HepG2 (cell line): ENCODE data around the gene COPS6. TPM values are rescaled to one million over a fixed set of nuclear protein-coding genes. Genes with fewer than 3 reads are reported as not detected.

ENCODE experiments used
- GABPB1 ChIP-seq: IDR thresholded peaks from 2 replicates; pipeline ENCODE4 v1.6.1; 2016; ENCODE audit warnings: mild to moderate bottlenecking, missing genetic modification reagents, moderate library complexity, missing compliant biosample characterization
- GATAD2A ChIP-seq: IDR thresholded peaks from 2 replicates; pipeline ENCODE4 v1.6.1; 2016
- IRF2 ChIP-seq: IDR thresholded peaks from 2 replicates; pipeline ENCODE4 v1.6.1; 2018; ENCODE audit warnings: missing genetic modification reagents, missing compliant biosample characterization
- JARID2 ChIP-seq: sonication (generic); formaldehyde crosslinking; IDR thresholded peaks from 2 replicates; pipeline ENCODE4 v1.8.1; 2023; ENCODE audit warnings: missing genetic modification reagents, inconsistent platforms; ENCODE audit not compliant: insufficient replicate concordance
- MBD4 ChIP-seq: IDR thresholded peaks from 2 replicates; pipeline ENCODE4 v1.6.1; 2012; ENCODE audit warnings: low read length, inconsistent platforms, borderline replicate concordance
- MYNN ChIP-seq: sonication (generic); formaldehyde crosslinking; IDR thresholded peaks from 2 replicates; pipeline ENCODE4 v1.4.0; 2020; ENCODE audit warnings: mild to moderate bottlenecking, low read depth, missing genetic modification reagents
- NFRKB ChIP-seq: fragments of 450-650 bp; IDR thresholded peaks from 2 replicates; pipeline ENCODE4 v1.6.1; 2017
- PHF8 ChIP-seq: sonication (generic); formaldehyde crosslinking; IDR thresholded peaks from 2 replicates; pipeline ENCODE4 v1.5.0; 2020; ENCODE audit warnings: missing genetic modification reagents
- TAF1 ChIP-seq: sonication (generic); formaldehyde crosslinking; IDR thresholded peaks from 2 replicates; pipeline ENCODE4 v1.4.0; 2020; ENCODE audit warnings: missing genetic modification reagents
- TEAD2 ChIP-seq: sonication (generic); formaldehyde crosslinking; IDR thresholded peaks from 2 replicates; pipeline ENCODE4 v1.9.0; 2021; ENCODE audit warnings: missing genetic modification reagents
- TFDP2 ChIP-seq: sonication (generic); formaldehyde crosslinking; IDR thresholded peaks from 2 replicates; pipeline ENCODE4 v1.4.0; 2020; ENCODE audit warnings: missing genetic modification reagents
- XRCC5 ChIP-seq: fragments of 200-400 bp; formaldehyde crosslinking; optimal IDR thresholded peaks from 2 replicates; pipeline ENCODE3; 2017; ENCODE audit warnings: mild to moderate bottlenecking, low read length
- ZBTB33 ChIP-seq: sonication (generic); formaldehyde crosslinking; IDR thresholded peaks from 2 replicates; pipeline ENCODE4 v1.4.0; 2020; ENCODE audit warnings: missing genetic modification reagents
- ZNF280B ChIP-seq: sonication (generic); formaldehyde crosslinking; IDR thresholded peaks from 2 replicates; pipeline ENCODE4 v1.5.0; 2020; ENCODE audit warnings: missing genetic modification reagents, mild to moderate bottlenecking, borderline replicate concordance
- ZNF784 ChIP-seq: sonication (generic); formaldehyde crosslinking; IDR thresholded peaks from 2 replicates; pipeline ENCODE4 v1.5.1; 2020; ENCODE audit warnings: missing genetic modification reagents, mild to moderate bottlenecking, borderline replicate concordance
- polyA plus RNA-seq, 8 experiments: library from polyadenylated mRNA; depleted of rRNA in 3 of 8; stranded (reverse) in 7 of 8; unstranded in 1 of 8; fragments of >200 nt; fragmentation: Illumina TruSeq in 4 of 8; extraction: Trizol in 4 of 8; gene quantifications; 2 replicates each; pipeline versions ENCODE4 v1.2.1 to v1.2.3, GENCODE V29; 2011 to 2016; ENCODE audit warnings: low read depth in 4 of 8, missing spikeins in 1 of 8, mixed read lengths in 1 of 8; ENCODE audit not compliant: insufficient read depth in 1 of 8
- total RNA-seq, 5 experiments: library from RNA; depleted of rRNA; stranded (reverse); fragments of >200 nt; fragmentation: Illumina TruSeq; extraction: Trizol; gene quantifications; 2 replicates each; pipeline ENCODE4 v1.2.3, GENCODE V29; 2016; ENCODE audit warnings: low read depth in 1 of 5
- TF ChIP-seq, protein P1 (sequence below): IDR thresholded peaks from 2 replicates; pipeline ENCODE4 v1.6.1; 2016; ENCODE audit warnings: low read depth, borderline replicate concordance
- TF ChIP-seq, protein P2 (sequence below): sonication (generic); formaldehyde crosslinking; IDR thresholded peaks from 2 replicates; pipeline ENCODE4 v1.9.0; 2022; ENCODE audit warnings: missing genetic modification reagents, mild to moderate bottlenecking, borderline replicate concordance
- TF ChIP-seq, protein P3 (sequence below), 2 experiments: IDR thresholded peaks; 2 replicates each; pipeline ENCODE4 v1.6.1; 2011 to 2012; ENCODE audit warnings: low read length in 2 of 2, borderline replicate concordance in 1 of 2, low read depth in 1 of 2, mild to moderate bottlenecking in 1 of 2, moderate library complexity in 1 of 2

Gene COPS6
- total and polyA plus RNA-seq, 2 of the 13 experiments (the other 11 are each of a cell fraction or from before 2014, with no cell fraction given): 33.4 to 117 TPM

GRCh38 chr7:100100420-100101015 is 11.7 kb downstream of the COPS6 start (continued):
- TF ChIP-seq, protein P1, sequence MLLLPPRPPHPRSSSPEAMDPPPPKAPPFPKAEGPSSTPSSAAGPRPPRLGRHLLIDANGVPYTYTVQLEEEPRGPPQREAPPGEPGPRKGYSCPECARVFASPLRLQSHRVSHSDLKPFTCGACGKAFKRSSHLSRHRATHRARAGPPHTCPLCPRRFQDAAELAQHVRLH (CRISPR knock-in tag): 0 out of 2 replicates have a peak, but pooled peaks have one; percentile 59
- TF ChIP-seq NFRKB (no peak), MYNN (no peak), TFDP2 (CRISPR knock-in tag) (peak; percentile 89), ZNF784 (no peak), PHF8 (CRISPR knock-in tag) (peak; percentile 53; the same call in 1 of the 2 replicates), MBD4 (no peak), ZNF280B (CRISPR knock-in tag) (no peak), IRF2 (CRISPR knock-in tag) (peak; percentile 72), ZBTB33 (CRISPR knock-in tag) (peak; percentile 31), GABPB1 (CRISPR knock-in tag) (peak; percentile 94), TEAD2 (no peak), TAF1 (CRISPR knock-in tag) (no peak; the same call in 1 of the 2 replicates), JARID2 (CRISPR knock-in tag) (no peak), GATAD2A (CRISPR knock-in tag) (peak; percentile 44), XRCC5 (peak; percentile 88)
- TF ChIP-seq, protein P2, sequence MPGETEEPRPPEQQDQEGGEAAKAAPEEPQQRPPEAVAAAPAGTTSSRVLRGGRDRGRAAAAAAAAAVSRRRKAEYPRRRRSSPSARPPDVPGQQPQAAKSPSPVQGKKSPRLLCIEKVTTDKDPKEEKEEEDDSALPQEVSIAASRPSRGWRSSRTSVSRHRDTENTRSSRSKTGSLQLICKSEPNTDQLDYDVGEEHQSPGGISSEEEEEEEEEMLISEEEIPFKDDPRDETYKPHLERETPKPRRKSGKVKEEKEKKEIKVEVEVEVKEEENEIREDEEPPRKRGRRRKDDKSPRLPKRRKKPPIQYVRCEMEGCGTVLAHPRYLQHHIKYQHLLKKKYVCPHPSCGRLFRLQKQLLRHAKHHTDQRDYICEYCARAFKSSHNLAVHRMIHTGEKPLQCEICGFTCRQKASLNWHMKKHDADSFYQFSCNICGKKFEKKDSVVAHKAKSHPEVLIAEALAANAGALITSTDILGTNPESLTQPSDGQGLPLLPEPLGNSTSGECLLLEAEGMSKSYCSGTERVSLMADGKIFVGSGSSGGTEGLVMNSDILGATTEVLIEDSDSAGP (CRISPR knock-in tag): no peak; the same call in 1 of the 2 replicates
- TF ChIP-seq, protein P3, sequence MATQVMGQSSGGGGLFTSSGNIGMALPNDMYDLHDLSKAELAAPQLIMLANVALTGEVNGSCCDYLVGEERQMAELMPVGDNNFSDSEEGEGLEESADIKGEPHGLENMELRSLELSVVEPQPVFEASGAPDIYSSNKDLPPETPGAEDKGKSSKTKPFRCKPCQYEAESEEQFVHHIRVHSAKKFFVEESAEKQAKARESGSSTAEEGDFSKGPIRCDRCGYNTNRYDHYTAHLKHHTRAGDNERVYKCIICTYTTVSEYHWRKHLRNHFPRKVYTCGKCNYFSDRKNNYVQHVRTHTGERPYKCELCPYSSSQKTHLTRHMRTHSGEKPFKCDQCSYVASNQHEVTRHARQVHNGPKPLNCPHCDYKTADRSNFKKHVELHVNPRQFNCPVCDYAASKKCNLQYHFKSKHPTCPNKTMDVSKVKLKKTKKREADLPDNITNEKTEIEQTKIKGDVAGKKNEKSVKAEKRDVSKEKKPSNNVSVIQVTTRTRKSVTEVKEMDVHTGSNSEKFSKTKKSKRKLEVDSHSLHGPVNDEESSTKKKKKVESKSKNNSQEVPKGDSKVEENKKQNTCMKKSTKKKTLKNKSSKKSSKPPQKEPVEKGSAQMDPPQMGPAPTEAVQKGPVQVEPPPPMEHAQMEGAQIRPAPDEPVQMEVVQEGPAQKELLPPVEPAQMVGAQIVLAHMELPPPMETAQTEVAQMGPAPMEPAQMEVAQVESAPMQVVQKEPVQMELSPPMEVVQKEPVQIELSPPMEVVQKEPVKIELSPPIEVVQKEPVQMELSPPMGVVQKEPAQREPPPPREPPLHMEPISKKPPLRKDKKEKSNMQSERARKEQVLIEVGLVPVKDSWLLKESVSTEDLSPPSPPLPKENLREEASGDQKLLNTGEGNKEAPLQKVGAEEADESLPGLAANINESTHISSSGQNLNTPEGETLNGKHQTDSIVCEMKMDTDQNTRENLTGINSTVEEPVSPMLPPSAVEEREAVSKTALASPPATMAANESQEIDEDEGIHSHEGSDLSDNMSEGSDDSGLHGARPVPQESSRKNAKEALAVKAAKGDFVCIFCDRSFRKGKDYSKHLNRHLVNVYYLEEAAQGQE (IDR thresholded peaks at IDR 0.05; ENCODE audit: borderline replicate concordance in 1 of 2, low read depth in 1 of 2, low read length in 2 of 2): no peak; a peak in 1 of 4 replicates
